NCI-H82 treated with DMSO at 0.1 percent for 48 hours (cell line): Measurements from ENCODE around the gene RAD21L1.

ENCODE experiments used
- DNase-seq: peaks from one replicate; lab custom pipeline; 2025; ENCODE audit not compliant: unreplicated experiment; lab: John Stamatoyannopoulos, UW

The RAD21L1 gene

GRCh38 chr20:1293641-1294379, 68.0 kb downstream of the RAD21L1 start:
- DNase-seq: no peak

- DNase-seq: no peak
Observed at GRCh38 chr20:1294497-1294896, 68.7 kb downstream of the RAD21L1 start.

GRCh38 chr20:1295276-1295930, 69.6 kb downstream of the RAD21L1 start:
- DNase-seq: no peak

GRCh38 chr20:1296117-1296610, 70.3 kb downstream of the RAD21L1 start:
- no peak for DNase-seq

- DNase-seq: no peak
Observed at GRCh38 chr20:1296922-1297321, 71.1 kb downstream of the RAD21L1 start.

GRCh38 chr20:1297486-1297885, 71.6 kb downstream of the RAD21L1 start:
- DNase-seq: no peak

- no peak for DNase-seq
Observed at GRCh38 chr20:1298166-1298565, 72.3 kb downstream of the RAD21L1 start.

GRCh38 chr20:1298888-1299511, 73.2 kb downstream of the RAD21L1 start:
- no peak for DNase-seq

- no peak for DNase-seq
Observed at GRCh38 chr20:1299522-1299921, 73.7 kb downstream of the RAD21L1 start.

- no peak for DNase-seq
Observed at GRCh38 chr20:1300083-1300840, 74.4 kb downstream of the RAD21L1 start.

- DNase-seq: no peak
Observed at GRCh38 chr20:1301031-1301529, 75.2 kb downstream of the RAD21L1 start.

- no peak for DNase-seq
Observed at GRCh38 chr20:1302685-1303541, 77.1 kb downstream of the RAD21L1 start.

- no peak for DNase-seq
Observed at GRCh38 chr20:1304710-1305515, 79.1 kb downstream of the RAD21L1 start.
